HEK293T (cell line): Measurements from ENCODE around the gene MFNG.

ENCODE experiments used
- ARNT ChIP-seq: fragments of 450-650 bp; IDR thresholded peaks from 2 replicates; pipeline ENCODE4 v1.6.1; 2017; ENCODE audit warnings: mild to moderate bottlenecking
- BHLHE40 ChIP-seq: fragments of 450-650 bp; IDR thresholded peaks from 2 replicates; pipeline ENCODE4 v1.6.1; 2016; ENCODE audit warnings: mild to moderate bottlenecking, moderate library complexity, borderline replicate concordance
- CTBP1 ChIP-seq: fragments of 450-650 bp; IDR thresholded peaks from 2 replicates; pipeline ENCODE4 v1.6.1; 2016; ENCODE audit warnings: borderline replicate concordance
- ELF4 ChIP-seq: fragments of 450-650 bp; IDR thresholded peaks from 2 replicates; pipeline ENCODE4 v1.6.1; 2017; ENCODE audit warnings: antibody characterized with exemption
- FOXA1 ChIP-seq: fragments of 450-650 bp; IDR thresholded peaks from 2 replicates; pipeline ENCODE4 v1.6.1; 2016; ENCODE audit warnings: mild to moderate bottlenecking
- FOXK2 ChIP-seq: fragments of 450-650 bp; IDR thresholded peaks from 2 replicates; pipeline ENCODE4 v1.6.1; 2016; ENCODE audit warnings: mild to moderate bottlenecking
- FOXM1 ChIP-seq: fragments of 450-650 bp; IDR thresholded peaks from 2 replicates; pipeline ENCODE4 v1.6.1; 2017; ENCODE audit warnings: mild to moderate bottlenecking, borderline replicate concordance
- HDGF ChIP-seq: fragments of 450-650 bp; IDR thresholded peaks from 2 replicates; pipeline ENCODE4 v1.6.1; 2017; ENCODE audit warnings: antibody characterized with exemption, borderline replicate concordance
- NFRKB ChIP-seq: fragments of 450-650 bp; IDR thresholded peaks from 2 replicates; pipeline ENCODE4 v1.6.1; 2016; ENCODE audit warnings: mild to moderate bottlenecking, moderate library complexity
- PKNOX1 ChIP-seq: fragments of 450-650 bp; IDR thresholded peaks from 2 replicates; pipeline ENCODE4 v1.6.1; 2016
- SP1 ChIP-seq: fragments of 450-650 bp; IDR thresholded peaks from 2 replicates; pipeline ENCODE4 v1.6.1; 2017
- SUZ12 ChIP-seq: fragments of 450-650 bp; IDR thresholded peaks from 2 replicates; pipeline ENCODE4 v1.6.1; 2016; ENCODE audit warnings: mild to moderate bottlenecking
- TARDBP ChIP-seq: fragments of 450-650 bp; IDR thresholded peaks from 2 replicates; pipeline ENCODE4 v1.6.1; 2016
- ZNF384 ChIP-seq: fragments of 450-650 bp; IDR thresholded peaks from 2 replicates; pipeline ENCODE4 v1.6.1; 2016

GRCh38 chr22:37469416-37470086, 16.6 kb downstream of the MFNG start:
- TF ChIP-seq FOXM1 (no peak), SP1 (no peak), ELF4 (no peak), ZNF384 (no peak), NFRKB (no peak), FOXA1 (no peak), SUZ12 (no peak), TARDBP (no peak), PKNOX1 (no peak), BHLHE40 (no peak), CTBP1 (no peak), FOXK2 (no peak), ARNT (no peak), HDGF (no peak)
